HG02610 (cell line): ENCODE measurements around the gene SNTA1.
"Not testable (repeated sequence)": the region's sequence is repeated elsewhere in the genome, so short reads cannot be mapped to it uniquely, and the experiment has no call there.

Experiments used
- ATAC-seq: cut with Tn5 transposase; IDR thresholded peaks from one replicate; pipeline ENCODE4 v1.9.1; 2021; ENCODE audit warnings: mild to moderate bottlenecking, moderate library complexity; ENCODE audit not compliant: unreplicated experiment

Gene SNTA1

DNA sequence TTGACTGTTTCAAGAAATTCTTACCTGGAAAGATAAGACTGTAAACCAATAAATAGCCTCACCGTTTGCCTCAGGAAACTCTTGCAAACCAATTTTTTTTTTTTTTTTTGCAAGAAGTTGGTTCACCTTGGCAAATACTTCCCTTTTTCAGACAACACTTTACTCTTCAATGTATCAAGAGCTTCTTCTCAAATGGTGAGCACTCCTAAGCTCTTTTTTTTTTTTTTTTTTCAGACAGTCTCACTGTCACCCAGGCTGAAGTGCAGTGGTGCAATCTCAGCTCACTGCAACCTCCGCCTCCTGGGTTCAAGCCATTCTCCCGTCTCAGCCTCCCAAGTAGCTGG lies 22.7 kb upstream of the SNTA1 start:
- no peak for ATAC-seq

DNA sequence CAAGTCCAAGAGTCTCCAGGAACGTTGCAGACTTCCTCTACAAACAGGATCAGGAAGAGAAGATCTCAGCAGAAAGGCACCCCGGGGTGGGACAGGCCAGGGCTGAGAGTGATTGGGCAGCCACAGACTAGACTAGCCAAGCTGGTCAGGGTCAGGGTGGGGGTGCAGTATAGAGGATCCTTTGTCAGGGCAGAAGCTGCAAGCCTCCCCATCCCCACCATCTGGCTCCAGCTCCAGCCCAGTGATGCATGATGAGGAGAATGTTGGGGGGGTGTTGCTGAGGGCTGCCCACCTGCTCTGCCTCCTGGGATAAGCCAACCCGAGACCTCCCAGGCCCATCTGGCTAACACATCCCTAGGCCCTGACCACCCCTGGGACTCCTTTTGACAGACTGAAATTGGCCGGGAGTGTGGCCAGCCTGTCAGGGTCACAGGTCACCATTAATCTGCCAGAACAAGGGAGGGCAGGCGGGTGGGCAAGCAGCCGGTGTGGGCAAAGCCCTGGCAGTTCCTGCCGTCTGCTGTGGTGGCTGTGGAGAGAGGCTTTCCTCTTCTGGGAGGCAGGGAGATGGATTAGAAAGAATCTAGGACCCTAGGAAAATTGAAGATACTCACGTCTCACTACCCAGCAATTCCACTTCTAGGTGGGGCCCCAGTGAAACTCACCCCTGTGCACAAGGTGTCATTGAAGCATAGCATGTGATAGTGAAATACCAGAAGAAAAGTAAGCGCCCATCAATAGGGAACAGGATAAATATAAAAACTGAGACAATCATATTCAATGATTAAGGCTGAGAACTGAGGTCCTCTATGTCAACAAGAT lies 22.1 kb upstream of the SNTA1 start:
- no peak for ATAC-seq

DNA sequence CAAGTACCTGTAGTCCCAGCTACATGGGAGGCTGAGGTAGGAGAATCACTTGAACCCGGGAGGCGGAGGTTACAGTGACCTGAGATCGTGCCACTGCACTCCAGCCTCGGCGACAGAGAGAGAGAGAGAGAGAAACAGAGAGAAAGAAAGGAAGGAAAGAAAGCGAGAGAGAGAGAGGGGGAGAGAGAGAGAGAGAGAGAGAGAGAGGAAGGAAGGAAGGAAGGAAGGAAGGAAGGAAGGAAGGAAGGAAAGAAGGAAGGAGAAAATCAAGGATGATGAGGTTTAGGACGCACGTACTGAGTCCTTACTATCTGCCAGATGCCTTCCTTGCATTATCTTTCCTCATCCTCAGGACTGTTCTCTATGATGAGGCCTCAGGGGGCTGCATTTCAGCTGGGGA lies 21.2 kb upstream of the SNTA1 start:
- not testable (repeated sequence) for ATAC-seq

DNA sequence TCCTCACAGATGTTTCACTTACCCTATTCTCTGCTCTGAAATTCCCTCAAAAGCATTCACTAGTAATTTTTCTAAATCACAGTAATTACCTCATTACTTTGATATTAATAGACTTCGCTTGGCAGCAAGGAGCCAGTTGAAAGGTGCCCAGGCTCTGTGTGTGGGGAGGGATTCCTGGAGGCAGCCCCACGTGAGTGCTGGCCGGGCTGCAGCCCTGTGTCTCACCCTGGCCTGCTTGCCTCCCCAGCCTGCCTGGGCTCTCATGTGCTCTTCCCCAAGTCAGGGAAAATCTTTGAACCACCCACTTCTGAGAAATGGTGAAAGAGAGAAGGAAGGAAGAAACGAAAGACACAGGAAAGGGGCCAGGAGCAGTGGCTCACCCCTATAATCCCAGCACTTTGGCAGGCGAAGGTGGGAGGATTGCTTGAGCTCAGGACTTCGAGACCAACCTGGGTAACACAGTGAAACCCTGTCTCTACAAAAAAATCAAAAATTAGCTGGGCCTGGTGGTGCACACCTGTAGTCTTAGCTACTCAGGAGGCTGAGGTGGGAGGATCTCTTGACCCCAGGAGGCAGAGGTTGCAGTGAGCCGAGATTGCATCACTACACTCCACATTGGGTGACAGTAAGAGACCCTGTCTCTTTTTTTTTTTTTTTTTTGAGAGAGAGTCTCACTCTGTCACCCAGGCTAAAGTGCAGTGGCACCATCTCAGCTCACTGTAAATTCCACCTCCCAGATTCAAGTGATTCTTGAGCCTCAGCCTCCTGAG lies 20.0 kb upstream of the SNTA1 start:
- no peak for ATAC-seq

DNA sequence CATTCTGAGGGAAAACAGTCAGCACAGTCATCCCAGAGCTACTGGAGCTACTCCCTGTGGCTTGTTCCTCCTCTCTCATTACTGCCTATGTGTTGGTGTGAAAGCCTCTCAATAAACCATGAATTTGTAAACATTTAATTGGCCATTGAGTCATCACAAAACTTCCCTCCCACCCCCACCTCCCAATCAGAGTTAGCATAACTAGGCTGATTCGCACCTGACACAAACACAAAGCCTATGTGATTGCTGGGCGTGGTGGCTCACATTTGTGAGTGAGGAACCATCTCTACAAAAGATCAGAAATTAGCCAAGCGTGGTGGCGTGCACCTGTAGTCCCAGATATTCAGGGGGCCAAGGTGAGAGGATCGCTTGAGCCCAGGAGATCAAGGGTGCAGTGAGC lies 17.1 kb upstream of the SNTA1 start:
- ATAC-seq: no peak

DNA sequence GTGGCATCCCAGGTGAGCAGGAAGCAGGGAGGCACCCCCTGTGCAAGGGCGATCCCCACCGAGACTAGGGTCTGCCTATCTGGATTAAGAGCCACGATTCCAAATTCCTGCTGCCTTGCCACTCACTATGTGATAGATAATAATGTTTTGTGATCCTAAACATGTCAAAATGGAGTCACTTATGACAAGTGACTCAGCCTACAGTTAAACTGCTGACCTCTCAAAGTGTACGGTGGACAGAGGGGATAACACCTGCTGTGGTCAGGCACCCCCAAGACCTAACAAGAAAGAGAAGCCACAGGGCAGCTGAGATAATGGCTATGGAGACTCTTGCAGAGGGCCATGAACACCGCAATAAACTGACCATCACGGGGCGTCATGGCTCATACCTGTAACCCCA lies 16.0 kb upstream of the SNTA1 start:
- ATAC-seq: no peak

DNA sequence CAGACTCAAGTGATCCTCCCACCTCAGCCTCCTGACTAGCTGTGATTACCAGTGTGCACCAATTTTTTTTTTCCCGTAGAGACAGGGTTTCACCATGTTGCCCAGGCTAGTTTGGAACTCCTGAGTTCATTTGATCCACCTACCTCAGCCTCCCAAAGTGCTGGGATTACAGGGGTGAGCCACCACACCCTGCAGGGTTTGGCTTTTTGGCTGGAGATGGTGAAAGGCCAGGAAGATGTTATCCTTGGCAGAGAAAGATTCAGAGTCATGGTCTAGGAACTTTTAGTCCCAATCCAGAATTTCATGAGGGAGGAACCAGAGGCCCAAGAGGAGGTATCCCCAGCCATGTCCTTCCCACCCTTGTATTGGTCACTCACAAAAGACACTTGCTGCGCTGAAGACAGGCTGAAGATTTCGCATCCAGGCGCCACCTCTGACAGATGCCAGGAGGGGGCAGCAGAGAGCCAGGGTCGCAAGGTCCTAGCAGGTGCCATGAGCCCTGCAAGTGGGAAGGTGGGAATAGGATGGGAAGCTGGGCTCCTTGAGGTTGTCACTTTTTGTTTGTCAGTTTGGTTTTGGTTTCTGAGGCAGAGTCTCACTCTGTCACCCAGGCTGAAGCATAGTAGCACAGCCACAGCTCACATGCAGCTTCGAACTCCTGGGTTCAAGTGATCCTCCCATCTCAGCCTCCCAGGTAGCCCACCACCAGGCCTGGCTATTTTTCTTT lies 13.5 kb upstream of the SNTA1 start:
- peak; percentile 59 for ATAC-seq

DNA sequence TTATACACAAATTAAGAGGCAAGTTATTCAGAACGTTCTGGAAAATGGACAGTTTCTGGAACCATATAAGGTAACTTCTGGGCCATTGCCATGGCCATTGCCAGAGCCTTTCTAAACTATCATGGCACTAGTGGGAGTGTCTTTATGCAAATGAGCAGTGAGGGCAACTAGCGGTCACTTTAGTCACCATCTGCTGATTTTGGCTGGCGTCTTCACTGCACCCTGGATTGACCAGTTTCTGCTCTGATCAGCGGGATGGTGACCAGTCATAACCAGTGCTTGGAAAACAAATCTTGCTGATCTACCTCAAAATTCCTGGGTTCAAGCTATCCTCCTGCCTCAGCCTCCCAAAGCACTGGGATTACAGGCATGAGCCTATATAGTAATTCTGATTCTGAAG lies 7.3 kb upstream of the SNTA1 start:
- ATAC-seq: no peak

DNA sequence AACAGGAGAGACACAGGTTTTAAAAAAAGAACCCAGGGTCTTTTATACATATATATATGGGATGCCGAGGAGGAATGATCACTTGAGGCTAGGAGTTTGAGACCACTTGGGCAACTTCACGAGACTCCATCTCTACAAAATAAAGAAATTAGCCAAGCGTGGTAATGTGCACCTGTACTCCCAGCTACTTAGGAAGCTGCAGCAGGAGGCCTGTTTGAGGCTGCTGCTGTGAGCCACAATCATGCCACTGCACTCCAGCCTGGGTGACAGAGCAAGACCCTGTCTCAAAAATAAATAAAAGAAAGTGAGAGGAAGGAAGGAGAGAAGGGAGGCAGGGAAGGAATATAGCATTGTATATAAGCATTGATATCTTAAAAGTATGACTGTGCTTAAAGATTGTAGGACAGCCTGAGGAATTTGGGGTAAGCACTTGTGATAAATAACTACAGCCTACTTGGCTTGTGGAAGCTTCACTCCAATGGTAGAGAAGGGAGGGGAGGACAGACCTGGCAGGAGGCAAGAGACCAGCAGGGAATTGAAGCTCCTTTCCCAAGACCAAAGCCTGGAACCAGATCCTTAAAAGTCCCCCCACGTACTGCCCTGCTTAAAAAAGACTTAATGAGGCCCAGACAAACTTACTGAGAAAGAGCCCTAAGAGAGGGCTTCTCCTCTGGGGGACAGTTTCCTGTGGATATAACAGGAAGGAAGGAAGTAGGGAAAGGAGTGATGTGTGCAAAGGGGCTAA lies 2.5 kb upstream of the SNTA1 start:
- no peak for ATAC-seq

DNA sequence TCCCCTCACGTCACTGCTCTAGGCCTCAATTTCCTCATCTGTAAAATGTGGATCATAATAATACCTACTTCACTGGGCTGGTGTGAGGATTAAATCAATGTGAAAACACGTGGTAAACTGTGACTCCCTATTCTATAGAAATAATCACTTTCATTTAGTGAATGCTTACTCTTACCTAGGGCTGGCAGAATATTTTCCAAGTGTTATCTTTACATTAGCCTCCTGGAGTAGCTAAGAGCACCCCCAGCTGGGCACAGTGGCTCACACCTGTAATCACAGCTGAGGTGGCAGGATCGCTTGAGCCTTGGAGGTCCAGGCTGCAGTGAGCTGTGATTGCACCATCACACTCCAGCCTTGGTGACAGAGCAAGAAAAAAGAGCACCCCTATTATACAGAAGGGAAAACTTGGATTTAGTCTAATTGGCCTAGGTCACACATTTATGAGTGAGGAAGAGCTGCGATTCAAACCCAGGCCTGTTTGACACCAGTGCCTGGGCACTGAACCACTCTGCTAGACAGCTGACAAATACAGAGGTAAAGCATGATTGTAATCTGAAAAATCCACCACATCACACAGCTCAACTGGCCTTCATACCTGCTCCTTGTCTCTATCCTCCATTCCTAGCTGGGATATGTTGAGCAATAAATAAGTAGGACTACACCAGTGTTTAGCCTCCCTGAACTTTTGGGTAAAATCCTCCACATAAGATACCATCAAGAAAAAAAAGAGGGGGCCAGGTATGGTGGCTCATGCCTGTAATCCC lies 1.4 kb upstream of the SNTA1 start:
- no peak for ATAC-seq

DNA sequence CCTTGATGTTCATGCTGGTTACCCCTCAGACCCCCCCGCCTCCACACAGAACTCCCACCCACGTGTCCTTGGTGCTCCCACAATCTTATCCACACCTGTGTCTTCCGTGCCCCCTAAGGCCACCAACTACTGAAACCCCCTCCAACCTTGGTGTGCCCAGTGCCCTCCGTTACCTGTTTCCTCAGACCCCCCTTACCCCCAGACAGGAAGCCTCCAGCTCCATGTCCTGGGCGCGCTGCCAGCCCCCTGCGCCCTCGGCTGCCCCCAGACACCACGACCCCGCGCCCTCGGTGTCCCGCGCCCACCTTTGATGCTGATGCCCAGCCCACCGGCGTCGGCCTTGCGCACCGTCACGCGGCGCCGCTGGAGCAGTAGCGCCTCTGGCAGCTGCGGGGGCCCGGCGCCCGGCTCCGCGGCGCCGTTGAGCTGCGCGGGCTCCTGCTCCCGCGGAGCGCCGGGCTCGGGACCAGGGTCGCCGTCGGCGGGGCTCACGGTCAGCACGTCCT lies 504 bp downstream of the SNTA1 start:
- ATAC-seq: peak; percentile 15

DNA sequence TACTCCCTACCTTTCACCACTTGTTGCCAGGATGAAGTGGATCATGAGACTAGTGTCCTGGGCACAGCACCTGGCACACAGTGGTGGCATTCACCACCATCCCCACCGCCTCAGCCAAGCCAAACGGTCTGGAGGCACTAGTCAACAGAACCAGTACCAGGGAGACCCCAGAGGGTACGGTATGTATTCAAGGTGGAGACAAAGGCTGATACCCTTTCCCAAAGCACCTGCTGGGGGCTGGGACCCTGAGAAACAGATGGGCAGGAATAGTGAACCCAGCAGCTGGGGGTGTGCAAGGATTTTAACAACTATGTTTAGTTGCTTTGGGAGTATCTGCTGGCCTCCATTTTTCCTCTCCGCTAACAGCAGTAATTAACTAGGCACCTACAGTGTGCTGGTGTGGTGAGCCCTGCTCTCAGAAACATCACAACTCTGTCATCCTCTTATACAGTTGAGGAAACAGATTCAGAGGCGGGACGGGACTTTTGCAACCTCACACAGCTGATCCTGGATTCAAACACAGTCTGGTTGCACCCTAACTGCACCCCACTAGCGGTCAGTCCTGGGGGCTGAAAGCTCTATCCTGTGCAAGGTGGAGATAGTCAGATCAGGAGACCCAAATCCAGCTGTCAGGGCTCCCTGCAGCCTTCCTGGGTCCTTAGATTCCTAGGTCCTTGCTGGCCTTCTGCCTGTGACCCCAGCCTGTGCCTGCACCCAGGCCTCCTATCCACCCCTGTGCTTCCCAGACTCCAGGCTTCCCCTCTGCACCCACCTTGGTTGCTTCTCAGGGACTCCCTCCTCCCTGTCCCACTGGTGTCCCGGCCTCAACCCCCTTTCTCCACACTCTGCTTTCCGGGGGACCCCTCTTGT lies 1.2 kb downstream of the SNTA1 start:
- no peak for ATAC-seq

DNA sequence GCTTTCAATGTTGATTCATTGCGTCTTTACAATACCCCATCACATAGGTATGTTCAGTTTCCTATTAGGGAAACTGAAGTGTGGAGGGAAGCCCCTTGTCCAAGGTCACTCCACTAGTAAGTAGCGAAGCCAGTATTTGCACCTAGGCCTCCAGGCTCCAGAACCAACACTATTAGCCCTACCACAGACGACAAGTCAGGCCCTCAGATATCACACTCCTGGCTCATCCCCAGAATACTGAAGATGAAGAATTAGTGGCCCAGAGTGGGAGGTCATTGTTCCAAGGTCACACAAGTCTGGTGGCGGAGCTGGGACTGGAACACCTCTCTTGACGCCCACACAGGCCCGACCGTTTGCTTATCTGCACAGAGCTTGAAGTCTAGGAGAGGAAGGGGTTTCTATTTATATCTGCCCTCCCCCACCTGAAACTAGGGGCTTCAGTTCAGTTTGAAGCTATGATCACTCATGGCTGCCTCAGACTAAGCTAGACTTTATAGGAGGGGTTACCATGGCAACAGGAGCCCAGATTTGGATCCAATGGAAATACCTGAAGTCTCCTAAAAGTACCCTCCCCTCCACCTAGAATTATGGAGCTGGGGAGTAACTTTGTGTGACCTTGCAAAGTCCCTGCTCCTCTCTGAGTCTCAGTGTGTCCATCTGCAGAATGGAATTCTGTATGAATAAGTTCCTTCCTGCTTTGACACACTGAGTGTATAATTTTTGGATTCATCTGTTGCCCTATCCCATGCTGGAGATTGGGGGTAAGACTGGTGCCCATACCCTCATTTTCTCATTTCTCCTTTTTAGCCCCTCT lies 2.2 kb downstream of the SNTA1 start:
- ATAC-seq: no peak

DNA sequence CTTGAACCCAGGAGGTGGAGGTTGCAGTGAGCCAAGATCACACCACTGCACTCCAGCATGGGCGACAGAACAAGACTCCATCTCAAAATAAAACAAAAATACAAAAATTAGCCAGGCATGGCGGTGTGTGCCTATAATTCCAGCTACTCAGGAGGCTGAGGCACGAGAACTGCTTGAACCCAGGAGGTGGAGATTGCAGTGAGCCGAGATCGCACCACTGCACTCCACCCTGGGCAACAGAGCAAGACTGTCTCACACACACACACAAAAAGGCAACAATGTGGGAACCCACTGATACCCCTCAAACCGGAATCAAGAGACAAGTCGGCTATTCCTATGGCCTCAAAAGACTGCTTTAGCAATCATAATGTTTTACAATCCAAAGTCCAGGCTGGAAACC lies 3.0 kb downstream of the SNTA1 start:
- ATAC-seq: not testable (repeated sequence)

DNA sequence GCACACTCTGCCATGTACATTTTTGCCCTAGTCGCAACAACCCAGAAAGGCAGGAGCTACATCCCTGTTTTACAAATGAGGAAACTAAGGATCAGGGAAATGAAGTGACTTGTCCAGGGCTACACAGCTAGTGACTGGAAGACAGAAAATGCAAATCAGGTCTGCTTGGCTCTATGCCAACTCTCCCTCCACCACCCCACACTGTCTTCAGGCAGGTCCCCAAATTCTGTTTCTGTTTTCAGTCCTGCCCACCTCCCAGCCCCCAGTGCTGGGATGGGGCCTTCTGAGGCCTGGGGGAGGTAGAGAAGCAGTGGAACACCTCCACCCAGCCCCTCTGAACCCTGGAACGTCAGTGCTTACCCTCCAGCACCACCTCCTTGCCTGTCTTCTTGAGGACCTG lies 5.1 kb downstream of the SNTA1 start:
- ATAC-seq: no peak

DNA sequence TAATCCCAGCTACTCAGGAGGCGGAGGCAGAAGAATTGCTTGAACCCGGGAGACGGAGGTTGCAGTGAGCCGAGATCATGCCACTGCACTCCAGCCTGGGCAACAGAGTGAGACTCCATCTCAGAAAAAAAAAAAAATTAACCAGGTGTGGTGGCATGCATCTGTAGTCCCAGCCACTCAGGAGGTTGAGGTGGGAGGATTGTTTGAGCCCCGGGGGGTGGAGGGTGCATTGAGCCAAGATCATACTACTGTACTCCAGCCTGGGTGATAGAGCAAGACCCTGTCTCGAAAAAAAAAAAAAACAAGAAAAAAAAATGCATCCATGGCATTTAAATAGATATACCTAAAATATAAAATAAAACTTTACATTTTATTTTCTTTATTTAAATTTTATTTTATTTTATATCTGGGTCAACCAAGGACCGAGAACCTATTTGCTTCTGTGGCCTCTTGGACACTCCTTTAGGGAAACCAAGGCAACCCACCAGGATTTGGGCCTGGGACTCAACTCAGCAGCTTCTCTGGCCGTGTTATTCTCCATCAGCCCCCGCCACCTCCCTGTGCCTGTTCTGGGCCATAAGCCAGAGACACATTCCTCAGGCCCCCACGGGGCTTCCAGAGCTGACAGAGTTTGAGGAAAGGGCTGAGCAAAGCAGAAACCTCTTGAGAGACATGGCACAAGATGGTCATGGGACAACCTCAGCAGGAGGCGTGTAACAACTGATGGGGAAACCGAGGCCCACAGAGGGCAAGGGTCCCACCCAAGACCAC lies 6.2 kb downstream of the SNTA1 start:
- ATAC-seq: no peak

DNA sequence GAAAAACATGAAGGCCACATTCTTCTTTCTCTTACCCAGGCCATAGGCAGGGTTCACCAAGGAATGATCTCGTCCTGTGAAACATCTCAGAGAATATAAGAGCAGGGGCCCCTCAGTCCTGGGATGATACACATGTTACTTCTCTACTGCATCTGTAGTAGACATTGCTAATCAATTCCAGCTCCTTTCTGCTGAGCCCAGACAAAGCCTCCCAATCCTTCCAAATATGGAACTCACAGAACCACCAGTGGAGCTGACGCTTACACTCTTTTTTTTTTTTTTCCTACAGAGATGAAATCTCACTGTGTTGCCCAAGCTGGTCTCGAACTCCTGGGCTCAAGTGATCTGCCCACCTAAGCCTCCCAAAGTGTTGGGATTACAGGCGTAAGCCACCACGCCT lies 9.1 kb downstream of the SNTA1 start:
- no peak for ATAC-seq
